Liver (tissue), 9 donors: ENCODE results near the gene PRDX2. TPM values are rescaled to one million over a fixed set of nuclear protein-coding genes. Genes with fewer than 3 reads are reported as not detected.

ENCODE experiments used
- DNase-seq: peaks from one replicate; pipeline ENCODE4 v3.0.0-alpha.2; 2017; ENCODE audit warnings: low spot score
- H3K27ac ChIP-seq, 2 donors: one replicate each; pipeline ENCODE4 v1.7.0; 2013; ENCODE audit warnings: inconsistent platforms in 2 of 2, low read length in 2 of 2, control low read depth in 1 of 2, low read depth in 1 of 2, mild to moderate bottlenecking in 1 of 2
- H3K27me3 ChIP-seq, 4 donors: one replicate each; pipeline versions ENCODE4 v1.6.1 to v1.7.0; 2013; ENCODE audit warnings: low read length in 3 of 4, inconsistent platforms in 1 of 4, mild to moderate bottlenecking in 1 of 4, moderate library complexity in 1 of 4; ENCODE audit not compliant: control insufficient read depth in 4 of 4, insufficient read depth in 4 of 4
- H3K36me3 ChIP-seq, 4 donors: one replicate each; pipeline versions ENCODE4 v1.6.1 to v1.7.0; 2013; ENCODE audit warnings: low read length in 3 of 4, mild to moderate bottlenecking in 3 of 4, low read depth in 1 of 4, moderate library complexity in 1 of 4; ENCODE audit not compliant: control insufficient read depth in 4 of 4, insufficient read depth in 3 of 4
- H3K4me1 ChIP-seq, 4 donors: one replicate each; pipeline versions ENCODE4 v1.6.1 to v1.7.0; 2013; ENCODE audit warnings: low read length in 3 of 4, mild to moderate bottlenecking in 3 of 4, moderate library complexity in 1 of 4; ENCODE audit not compliant: control insufficient read depth in 4 of 4, insufficient read depth in 4 of 4
- H3K4me3 ChIP-seq, 3 donors: one replicate each; pipeline versions ENCODE4 v1.6.1 to v1.7.0; 2013; ENCODE audit warnings: low read length in 3 of 3, control low read depth in 1 of 3, low read depth in 1 of 3, mild to moderate bottlenecking in 1 of 3
- H3K9ac ChIP-seq, 2 donors: one replicate each; pipeline ENCODE4 v1.7.0; 2013; ENCODE audit warnings: low read length in 2 of 2, mild to moderate bottlenecking in 2 of 2, moderate library complexity in 2 of 2, control low read depth in 1 of 2, low read depth in 1 of 2
- H3K9me3 ChIP-seq, 4 donors: one replicate each; pipeline versions ENCODE4 v1.6.1 to v1.7.0; 2013; ENCODE audit warnings: low read length in 3 of 4; ENCODE audit not compliant: control insufficient read depth in 4 of 4
- FOXA2 ChIP-seq: IDR thresholded peaks from 2 replicates; pipeline ENCODE4 v1.6.1; 2016; ENCODE audit warnings: antibody characterized with exemption
- HNF4A ChIP-seq, 2 donors: conservative IDR thresholded peaks; 2 replicates each; pipeline ENCODE4 v1.6.1; 2016; ENCODE audit warnings: antibody characterized with exemption in 2 of 2, mild to moderate bottlenecking in 2 of 2
- JUND ChIP-seq, 2 donors: IDR thresholded peaks; 2 replicates each; pipeline ENCODE4 v1.6.1; 2016; ENCODE audit warnings: antibody characterized with exemption in 2 of 2
- NR2F2 ChIP-seq: IDR thresholded peaks from 2 replicates; pipeline ENCODE4 v1.6.1; 2016; ENCODE audit warnings: antibody characterized with exemption
- RXRA ChIP-seq, 2 donors: IDR thresholded peaks; 2 replicates each; pipeline ENCODE4 v1.6.1; 2017 to 2018; ENCODE audit warnings: antibody characterized with exemption in 2 of 2, mild to moderate bottlenecking in 1 of 2
- SP1 ChIP-seq: IDR thresholded peaks from 2 replicates; pipeline ENCODE4 v1.6.1; 2018; ENCODE audit warnings: antibody characterized with exemption, mild to moderate bottlenecking
- TAF1 ChIP-seq: conservative IDR thresholded peaks from 2 replicates; pipeline ENCODE4 v1.6.1; 2016; ENCODE audit warnings: antibody characterized with exemption, mild to moderate bottlenecking
- YY1 ChIP-seq: IDR thresholded peaks from 2 replicates; pipeline ENCODE4 v1.6.1; 2016; ENCODE audit warnings: antibody characterized with exemption, mild to moderate bottlenecking
- ZBTB33 ChIP-seq: IDR thresholded peaks from 2 replicates; pipeline ENCODE4 v1.6.1; 2016; ENCODE audit warnings: antibody characterized with exemption
- WGBS: extraction: QIAGEN DNeasy Blood & Tissue Kit; methylation state at CpG from one replicate; pipeline ENCODE4 v1.1.7; 2013; 5-methylcytosine and 5-hydroxymethylcytosine counted together
- polyA plus RNA-seq, 2 donors: library from polyadenylated mRNA; stranded (reverse) in 1 of 2; unstranded in 1 of 2; fragments of 200-250 nt in 1 of 2; fragments of >200 nt in 1 of 2; fragmentation: Nextera tagmentation in 1 of 2; extraction: Ambion mirVana in 1 of 2; gene quantifications; one replicate each; pipeline versions ENCODE4 v1.2.1 to v1.2.3, GENCODE V29; 2013 to 2015
- total RNA-seq, 2 donors: library from RNA; depleted of rRNA; stranded (reverse); fragments of >200 nt; gene quantifications; one replicate each; pipeline ENCODE4 v1.2.3, GENCODE V29; 2014
- TF ChIP-seq, protein P1 (sequence below): IDR thresholded peaks from 2 replicates; pipeline ENCODE4 v1.6.1; 2016; ENCODE audit warnings: antibody characterized with exemption
- TF ChIP-seq, protein P2 (sequence below): IDR thresholded peaks from 2 replicates; pipeline ENCODE4 v1.6.1; 2016; ENCODE audit warnings: antibody characterized with exemption
- TF ChIP-seq, protein P3 (sequence below): IDR thresholded peaks from 2 replicates; pipeline ENCODE4 v1.6.1; 2016; ENCODE audit warnings: antibody characterized with exemption, mild to moderate bottlenecking
- TF ChIP-seq, protein P4 (sequence below): fragments of 150-350 bp; IDR thresholded peaks from 2 replicates; pipeline ENCODE4 v1.5.1; 2017; ENCODE audit warnings: improper control_type of control experiment, low read depth, low read length; ENCODE audit not compliant: missing input control
- donor health status: healthy.
- donor health status: healthy.
- donor health status: healthy.
- donor health status: healthy.
- donor health status: healthy.

PRDX2 gene
- total and polyA plus RNA-seq, 4 donors: 222 to 1,737 (median 283) TPM

GRCh38 chr19:12784394-12784870, 17.2 kb downstream of the PRDX2 start:
- peak; percentile 67 for DNase-seq
- WGBS: 71% methylated on average over 10 of the region's 10 CpGs
- Histone ChIP-seq H3K4me3 (no peak overlapping the region), H3K27ac (peak overlapping the region; percentile 67 to 86), H3K9me3 (no peaks in the 10 kb centered on the region), H3K9ac (no peak overlapping the region), H3K4me1 (peaks cover 12 to 45% (median 26%) of the 10 kb centered on the region in 4 donors), H3K27me3 (no peaks in the 10 kb centered on the region), H3K36me3 (no peaks in the 10 kb centered on the region)
- TF ChIP-seq, protein P1, sequence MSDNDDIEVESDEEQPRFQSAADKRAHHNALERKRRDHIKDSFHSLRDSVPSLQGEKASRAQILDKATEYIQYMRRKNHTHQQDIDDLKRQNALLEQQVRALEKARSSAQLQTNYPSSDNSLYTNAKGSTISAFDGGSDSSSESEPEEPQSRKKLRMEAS: no peak
- TF ChIP-seq FOXA2: no peak
- no peak for TF ChIP-seq ZBTB33
- no peak for TF ChIP-seq NR2F2
- TF ChIP-seq, protein P2, sequence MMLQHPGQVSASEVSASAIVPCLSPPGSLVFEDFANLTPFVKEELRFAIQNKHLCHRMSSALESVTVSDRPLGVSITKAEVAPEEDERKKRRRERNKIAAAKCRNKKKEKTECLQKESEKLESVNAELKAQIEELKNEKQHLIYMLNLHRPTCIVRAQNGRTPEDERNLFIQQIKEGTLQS: no peak
- TF ChIP-seq YY1: no peak
- TF ChIP-seq, protein P3, sequence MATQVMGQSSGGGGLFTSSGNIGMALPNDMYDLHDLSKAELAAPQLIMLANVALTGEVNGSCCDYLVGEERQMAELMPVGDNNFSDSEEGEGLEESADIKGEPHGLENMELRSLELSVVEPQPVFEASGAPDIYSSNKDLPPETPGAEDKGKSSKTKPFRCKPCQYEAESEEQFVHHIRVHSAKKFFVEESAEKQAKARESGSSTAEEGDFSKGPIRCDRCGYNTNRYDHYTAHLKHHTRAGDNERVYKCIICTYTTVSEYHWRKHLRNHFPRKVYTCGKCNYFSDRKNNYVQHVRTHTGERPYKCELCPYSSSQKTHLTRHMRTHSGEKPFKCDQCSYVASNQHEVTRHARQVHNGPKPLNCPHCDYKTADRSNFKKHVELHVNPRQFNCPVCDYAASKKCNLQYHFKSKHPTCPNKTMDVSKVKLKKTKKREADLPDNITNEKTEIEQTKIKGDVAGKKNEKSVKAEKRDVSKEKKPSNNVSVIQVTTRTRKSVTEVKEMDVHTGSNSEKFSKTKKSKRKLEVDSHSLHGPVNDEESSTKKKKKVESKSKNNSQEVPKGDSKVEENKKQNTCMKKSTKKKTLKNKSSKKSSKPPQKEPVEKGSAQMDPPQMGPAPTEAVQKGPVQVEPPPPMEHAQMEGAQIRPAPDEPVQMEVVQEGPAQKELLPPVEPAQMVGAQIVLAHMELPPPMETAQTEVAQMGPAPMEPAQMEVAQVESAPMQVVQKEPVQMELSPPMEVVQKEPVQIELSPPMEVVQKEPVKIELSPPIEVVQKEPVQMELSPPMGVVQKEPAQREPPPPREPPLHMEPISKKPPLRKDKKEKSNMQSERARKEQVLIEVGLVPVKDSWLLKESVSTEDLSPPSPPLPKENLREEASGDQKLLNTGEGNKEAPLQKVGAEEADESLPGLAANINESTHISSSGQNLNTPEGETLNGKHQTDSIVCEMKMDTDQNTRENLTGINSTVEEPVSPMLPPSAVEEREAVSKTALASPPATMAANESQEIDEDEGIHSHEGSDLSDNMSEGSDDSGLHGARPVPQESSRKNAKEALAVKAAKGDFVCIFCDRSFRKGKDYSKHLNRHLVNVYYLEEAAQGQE: no peak
- TF ChIP-seq JUND (IDR thresholded peaks at IDR 0.05): no peak
- no peak for TF ChIP-seq SP1
- TF ChIP-seq HNF4A (conservative IDR thresholded peaks at IDR 0.05): no peak

GRCh38 chr19:12783849-12784393, 17.7 kb downstream of the PRDX2 start:
- H3K4me3 ChIP-seq: no peak overlapping the region
- TF ChIP-seq TAF1 (no peak), NR2F2 (peak; percentile 82), RXRA (IDR thresholded peaks at IDR 0.05) (peak; percentile 24 to 30)
- TF ChIP-seq, protein P4, sequence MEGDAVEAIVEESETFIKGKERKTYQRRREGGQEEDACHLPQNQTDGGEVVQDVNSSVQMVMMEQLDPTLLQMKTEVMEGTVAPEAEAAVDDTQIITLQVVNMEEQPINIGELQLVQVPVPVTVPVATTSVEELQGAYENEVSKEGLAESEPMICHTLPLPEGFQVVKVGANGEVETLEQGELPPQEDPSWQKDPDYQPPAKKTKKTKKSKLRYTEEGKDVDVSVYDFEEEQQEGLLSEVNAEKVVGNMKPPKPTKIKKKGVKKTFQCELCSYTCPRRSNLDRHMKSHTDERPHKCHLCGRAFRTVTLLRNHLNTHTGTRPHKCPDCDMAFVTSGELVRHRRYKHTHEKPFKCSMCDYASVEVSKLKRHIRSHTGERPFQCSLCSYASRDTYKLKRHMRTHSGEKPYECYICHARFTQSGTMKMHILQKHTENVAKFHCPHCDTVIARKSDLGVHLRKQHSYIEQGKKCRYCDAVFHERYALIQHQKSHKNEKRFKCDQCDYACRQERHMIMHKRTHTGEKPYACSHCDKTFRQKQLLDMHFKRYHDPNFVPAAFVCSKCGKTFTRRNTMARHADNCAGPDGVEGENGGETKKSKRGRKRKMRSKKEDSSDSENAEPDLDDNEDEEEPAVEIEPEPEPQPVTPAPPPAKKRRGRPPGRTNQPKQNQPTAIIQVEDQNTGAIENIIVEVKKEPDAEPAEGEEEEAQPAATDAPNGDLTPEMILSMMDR: no peak
- DNase-seq: peak; percentile 64
- H3K4me1 ChIP-seq: peaks cover 17 to 43% (median 23%) of the 10 kb centered on the region in 4 donors
- no peaks in the 10 kb centered on the region for H3K27me3 ChIP-seq
- no peaks in the 10 kb centered on the region for H3K9me3 ChIP-seq
- H3K9ac ChIP-seq: no peak overlapping the region
- 16% methylated on average over 19 of the region's 19 CpGs for WGBS
- no peaks in the 10 kb centered on the region for H3K36me3 ChIP-seq
- H3K27ac ChIP-seq: peak overlapping the region; percentile 67 to 86
